ENCODE results near the gene LARP4B. TPM values are rescaled to one million over a fixed set of nuclear protein-coding genes. Genes with fewer than 3 reads are reported as not detected.

LARP4B gene
- total RNA-seq, 4 donors from 2014 or later: 51.2 to 60.8 (median 56.5) TPM

DNA sequence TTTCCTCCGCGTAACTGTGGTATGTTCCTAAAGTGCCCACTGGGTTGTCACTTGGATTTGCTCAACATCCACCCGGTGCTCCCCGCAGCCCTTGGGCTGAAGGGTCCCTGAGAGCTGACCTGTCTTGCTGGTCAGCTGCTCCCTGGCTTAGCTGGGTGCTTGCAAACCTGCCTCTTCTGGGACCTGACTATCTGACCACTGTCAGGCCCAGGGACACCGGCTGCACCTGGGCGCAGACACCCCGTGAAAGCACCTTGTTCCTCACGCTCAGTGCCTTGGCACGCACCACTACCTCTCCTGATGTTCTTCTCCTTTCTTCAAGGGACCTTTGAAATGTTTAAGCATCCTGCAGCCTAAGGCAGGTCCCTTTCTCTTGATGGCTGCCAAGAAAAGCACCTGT, 26.6 kb upstream of the LARP4B start:
- TF ChIP-seq, protein P1, sequence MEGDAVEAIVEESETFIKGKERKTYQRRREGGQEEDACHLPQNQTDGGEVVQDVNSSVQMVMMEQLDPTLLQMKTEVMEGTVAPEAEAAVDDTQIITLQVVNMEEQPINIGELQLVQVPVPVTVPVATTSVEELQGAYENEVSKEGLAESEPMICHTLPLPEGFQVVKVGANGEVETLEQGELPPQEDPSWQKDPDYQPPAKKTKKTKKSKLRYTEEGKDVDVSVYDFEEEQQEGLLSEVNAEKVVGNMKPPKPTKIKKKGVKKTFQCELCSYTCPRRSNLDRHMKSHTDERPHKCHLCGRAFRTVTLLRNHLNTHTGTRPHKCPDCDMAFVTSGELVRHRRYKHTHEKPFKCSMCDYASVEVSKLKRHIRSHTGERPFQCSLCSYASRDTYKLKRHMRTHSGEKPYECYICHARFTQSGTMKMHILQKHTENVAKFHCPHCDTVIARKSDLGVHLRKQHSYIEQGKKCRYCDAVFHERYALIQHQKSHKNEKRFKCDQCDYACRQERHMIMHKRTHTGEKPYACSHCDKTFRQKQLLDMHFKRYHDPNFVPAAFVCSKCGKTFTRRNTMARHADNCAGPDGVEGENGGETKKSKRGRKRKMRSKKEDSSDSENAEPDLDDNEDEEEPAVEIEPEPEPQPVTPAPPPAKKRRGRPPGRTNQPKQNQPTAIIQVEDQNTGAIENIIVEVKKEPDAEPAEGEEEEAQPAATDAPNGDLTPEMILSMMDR (IDR thresholded peaks at IDR 0.05; ENCODE audit: low read depth): no peak

DNA sequence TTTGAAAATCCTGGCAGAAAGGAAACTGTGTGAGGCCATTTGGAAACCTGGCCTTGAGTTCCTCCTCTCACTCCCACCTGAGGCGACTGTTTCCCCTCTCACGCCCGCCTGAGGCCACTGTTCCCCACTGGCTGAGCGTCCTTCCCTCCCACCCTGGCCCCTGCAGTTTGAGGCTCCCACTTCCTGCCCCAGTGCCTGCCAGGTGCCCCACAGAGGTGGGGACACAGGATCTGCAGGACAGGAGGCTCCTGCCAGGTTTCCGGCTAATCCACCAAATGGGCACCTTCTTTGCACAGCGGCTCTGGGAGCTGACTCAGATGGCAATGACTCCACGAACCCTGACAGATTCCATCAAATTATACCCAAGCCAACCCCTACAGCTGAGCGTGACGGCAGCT, 24.3 kb upstream of the LARP4B start:
- TF ChIP-seq, protein P1 (IDR thresholded peaks at IDR 0.05; ENCODE audit: low read depth): no peak

DNA sequence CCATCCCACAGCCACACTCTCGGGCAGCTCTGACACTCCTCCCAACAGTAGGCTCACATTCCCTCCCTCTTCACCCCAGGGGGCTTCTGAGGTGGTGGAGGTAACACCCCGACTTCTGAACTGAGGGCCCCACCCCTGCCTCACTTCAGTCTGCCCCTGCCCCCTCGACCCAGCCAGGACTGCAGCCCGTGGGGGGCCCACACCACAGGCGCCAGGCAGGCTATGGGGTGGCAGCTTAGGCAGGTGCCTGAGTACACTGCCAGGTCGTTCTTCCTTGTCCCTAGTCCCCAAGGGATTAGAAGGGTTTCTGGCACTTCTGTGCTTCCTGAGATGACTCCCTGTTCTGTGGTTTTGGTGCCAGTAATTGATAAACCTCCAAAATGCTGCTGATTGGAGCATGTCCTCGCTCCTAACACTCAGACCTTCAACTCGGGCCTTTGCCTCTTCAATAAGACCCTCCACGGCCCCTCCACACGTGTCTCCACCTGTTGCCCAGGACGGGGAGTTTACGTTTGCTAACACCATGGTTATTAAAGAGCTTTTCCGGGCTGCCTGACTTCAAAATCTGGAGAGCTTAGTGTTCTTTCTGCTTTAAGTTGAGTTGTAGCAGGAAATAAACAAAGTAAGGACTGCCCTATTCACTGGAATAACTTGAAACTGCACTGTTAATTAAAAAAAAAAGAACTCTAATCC, 23.8 kb upstream of the LARP4B start:
- TF ChIP-seq, protein P1 (IDR thresholded peaks at IDR 0.05; ENCODE audit: low read depth): no peak

DNA sequence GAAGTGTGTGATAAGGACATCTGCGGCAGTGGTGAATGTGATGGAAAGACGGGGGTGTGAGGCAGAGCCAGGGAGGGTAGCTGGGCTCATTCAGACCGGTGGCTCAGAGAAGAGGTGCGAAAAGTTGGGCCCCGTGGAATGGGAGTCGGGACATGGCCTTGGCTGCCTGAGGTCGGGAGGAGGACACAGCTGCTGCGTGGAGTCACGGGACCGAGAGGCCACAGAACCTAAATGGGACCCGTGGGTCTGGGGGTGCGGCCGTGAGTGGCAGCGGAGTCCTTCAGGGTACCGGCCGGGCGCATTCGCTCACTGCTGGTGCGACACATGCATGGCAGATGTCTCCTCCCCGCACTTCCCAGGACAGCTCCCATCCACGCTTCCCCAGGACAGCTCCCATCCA, 22.9 kb upstream of the LARP4B start:
- TF ChIP-seq, protein P1 (IDR thresholded peaks at IDR 0.05; ENCODE audit: low read depth): no peak

DNA sequence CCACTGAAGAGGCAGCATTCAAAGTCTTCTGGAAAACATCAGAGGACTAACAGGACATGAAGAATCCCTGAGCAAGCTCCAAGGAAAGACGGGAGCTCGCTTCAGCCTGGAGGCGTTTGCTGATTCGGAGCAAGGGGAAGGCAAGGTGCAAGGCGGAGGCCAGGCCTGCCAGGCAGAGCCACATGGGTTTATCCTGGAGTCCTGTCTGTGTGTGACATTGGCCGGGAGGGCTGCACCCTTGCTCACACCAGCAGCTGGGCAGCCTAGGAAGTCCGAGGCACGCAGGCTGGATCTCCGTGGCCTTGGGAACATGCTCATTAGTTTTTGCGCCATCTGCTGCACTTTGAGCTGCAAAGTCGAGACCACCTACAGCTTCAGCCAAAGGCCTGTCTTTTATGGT, 22.3 kb upstream of the LARP4B start:
- TF ChIP-seq, protein P1 (IDR thresholded peaks at IDR 0.05; ENCODE audit: low read depth): no peak

DNA sequence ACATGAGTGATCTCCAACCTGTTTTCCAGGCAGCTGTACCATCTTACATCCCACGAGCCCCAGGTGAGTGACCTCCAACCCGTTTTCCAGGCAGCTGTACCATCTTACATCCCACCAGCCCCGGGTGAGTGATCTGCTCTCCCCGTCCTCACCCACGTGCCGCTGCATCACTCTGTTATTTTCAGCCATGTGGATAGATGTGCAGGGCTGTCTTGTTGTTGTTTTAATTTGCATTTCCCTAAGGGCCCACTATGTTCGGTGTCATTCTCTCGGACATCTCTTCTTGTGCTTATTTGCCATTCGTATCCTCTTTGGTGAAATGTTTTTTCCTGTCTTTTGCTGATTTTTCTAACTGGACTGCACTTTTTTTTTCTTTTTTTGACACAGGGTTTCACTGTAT, 17.9 kb upstream of the LARP4B start:
- TF ChIP-seq, protein P1 (IDR thresholded peaks at IDR 0.05; ENCODE audit: low read depth): no peak

DNA sequence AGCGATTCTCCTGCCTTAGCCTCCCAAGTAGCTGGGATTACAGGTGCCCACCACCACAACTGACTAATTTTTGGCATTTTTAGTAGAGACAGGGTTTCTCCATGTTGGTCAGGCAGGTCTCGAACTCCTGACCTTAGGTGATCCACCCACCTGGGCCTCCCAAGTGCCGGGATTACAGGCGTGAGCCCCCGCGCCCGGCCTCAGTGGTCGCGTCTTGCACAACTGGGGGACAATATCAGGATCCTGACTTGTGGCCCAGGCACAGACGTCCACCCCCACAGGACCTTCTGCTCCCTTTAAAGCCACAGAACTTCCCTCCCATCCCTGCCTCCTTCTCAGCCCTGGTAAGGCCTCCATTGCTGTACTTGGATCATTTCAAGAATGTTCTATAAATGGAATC, 16.8 kb upstream of the LARP4B start:
- TF ChIP-seq, protein P1 (IDR thresholded peaks at IDR 0.05; ENCODE audit: low read depth): no peak

All from subcutaneous adipose tissue (tissue), 4 donors.